ENCODE data around the gene CFAP57.
"Not testable (repeated sequence)": the region's sequence is repeated elsewhere in the genome, so short reads cannot be mapped to it uniquely, and the experiment has no call there.

Gene CFAP57

DNA sequence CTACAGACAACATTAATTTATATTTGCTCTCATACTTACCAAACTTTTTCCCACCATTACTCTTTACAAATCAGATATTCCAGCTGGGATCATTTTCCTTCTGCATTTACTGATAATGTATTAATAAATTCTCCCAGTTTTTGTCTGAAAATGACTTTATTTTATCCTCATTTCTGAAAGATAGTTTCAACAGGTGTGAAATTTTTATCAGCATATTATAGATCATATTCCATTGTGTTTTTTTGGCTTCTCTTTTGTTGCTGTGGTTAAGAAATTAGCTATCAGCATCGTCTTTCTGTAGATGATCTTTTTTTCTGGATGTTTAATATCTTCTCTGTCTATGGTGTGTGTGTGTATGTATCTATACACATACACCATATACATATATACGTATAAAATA lies 2.7 kb downstream of the CFAP57 start:
- no peak for DNase-seq (ENCODE audit: low read depth)

GRCh38 chr1:43177691-43178090 lies 5.6 kb downstream of the CFAP57 start:
- no peak for DNase-seq (ENCODE audit: low read depth)

- DNase-seq (ENCODE audit: low read depth) = no peak
Observed at GRCh38 chr1:43184388-43184787, 12.3 kb downstream of the CFAP57 start.

- no peak for DNase-seq (ENCODE audit: low read depth)
Observed at GRCh38 chr1:43184995-43185394, 12.9 kb downstream of the CFAP57 start.

DNA sequence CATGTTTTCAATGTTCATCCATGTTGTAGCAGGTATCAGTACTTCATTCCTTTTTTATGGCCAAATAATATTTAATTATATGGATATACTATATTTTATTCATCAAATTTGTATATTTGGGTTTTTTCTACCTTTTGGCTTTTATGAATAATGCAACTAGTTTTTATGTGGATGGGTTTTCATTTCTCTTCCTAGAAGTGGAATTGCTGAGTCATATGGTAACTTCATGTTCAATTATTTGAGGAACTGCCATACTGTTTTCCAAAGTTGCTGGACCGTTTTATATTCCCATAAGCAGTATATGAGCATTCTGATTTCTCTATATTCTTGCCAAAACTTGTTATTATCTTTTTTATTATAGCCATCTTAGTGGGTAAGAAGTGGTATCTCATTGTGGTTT lies 16.0 kb downstream of the CFAP57 start:
- no peak for DNase-seq (ENCODE audit: low read depth)

DNA sequence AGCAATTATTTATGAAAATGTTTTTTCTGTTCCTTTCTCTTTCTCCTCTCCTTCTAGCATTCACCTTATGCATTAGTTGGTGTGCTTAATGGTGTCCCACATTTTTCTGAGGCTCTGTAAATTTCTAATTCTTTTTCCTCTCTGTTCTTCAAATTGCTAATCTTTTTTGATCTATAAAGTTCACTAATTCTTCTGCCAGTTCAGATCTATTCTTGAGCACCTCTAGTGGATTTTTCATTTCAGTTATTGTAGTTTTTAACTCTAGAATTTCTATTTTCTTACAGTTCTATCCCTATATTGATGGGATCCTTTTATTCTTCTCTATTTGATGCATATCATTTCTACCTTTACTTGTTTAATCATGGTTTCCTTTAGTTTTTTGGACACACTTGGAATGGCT lies 22.4 kb downstream of the CFAP57 start:
- DNase-seq (ENCODE audit: low read depth) = no peak

- DNase-seq (ENCODE audit: low read depth) = no peak
Observed at GRCh38 chr1:43197343-43198127, 25.4 kb downstream of the CFAP57 start.

DNA sequence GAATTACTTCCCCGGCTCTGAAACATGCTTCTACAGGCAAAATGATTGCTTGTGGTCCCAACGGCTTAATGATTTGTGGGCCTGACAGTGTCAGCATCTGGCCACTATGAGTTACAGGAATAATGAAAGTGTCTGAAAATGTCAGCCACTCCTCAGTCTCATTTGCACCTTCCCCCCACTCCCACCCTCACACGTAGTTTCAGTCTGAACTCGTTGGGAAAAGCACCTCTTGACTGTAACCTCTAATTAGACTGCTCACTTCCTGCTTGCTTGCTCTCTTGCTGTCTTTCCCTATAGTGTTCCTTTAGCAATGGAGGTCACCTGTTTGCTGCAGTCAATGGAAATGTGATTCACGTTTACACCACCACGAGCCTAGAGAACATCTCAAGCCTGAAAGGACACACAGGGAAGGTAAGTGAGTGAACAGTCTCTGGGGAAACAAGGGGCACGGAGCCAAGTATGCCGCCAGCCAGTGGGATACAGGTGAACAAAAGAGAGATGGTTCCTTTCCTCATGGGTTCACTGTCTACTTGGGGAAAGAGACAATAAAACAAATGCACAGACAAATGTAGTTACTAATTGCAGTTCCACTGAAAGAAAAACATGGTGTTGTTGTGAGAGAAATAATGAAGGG lies 27.1 kb downstream of the CFAP57 start:
- DNase-seq (ENCODE audit: low read depth) = no peak

DNA sequence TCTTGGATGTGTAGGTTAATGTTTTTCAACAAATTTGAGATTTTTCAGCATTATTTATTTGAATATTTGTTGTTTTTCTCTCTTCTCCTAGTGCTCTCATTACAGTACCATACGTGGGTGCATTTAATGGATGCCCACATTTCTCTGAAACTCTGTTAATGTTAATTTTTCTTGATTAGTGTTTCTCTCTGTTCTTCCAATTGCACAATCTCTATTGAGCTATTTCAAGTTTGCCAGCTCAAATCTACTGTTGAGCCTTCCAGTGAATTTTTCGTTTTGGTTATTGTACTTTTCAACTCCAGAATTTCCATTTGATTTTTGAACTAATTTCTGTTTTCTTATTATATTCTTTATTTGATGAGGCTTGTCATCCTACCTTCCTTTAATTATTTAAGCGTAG lies 31.7 kb downstream of the CFAP57 start:
- DNase-seq (ENCODE audit: low read depth) = no peak

DNA sequence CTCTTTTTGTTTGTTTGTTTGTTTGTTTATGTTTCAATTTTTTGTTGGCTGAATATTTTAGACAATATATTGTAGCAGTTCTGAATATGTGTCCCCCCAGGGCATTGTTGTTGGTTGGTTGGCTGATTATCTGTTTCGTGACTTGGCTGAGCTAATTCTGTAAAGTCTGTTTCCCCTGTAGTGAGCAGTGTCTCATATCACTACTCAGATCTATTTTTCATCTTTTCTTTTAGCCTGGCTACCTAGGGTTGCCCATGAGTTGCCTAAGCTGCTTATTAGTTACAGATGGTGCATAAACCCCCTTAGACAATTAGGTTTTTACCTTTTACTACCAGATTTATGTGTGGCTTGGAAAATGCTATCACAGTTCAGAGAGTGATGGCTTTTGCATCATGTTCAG lies 32.3 kb downstream of the CFAP57 start:
- no peak for DNase-seq (ENCODE audit: low read depth)

DNA sequence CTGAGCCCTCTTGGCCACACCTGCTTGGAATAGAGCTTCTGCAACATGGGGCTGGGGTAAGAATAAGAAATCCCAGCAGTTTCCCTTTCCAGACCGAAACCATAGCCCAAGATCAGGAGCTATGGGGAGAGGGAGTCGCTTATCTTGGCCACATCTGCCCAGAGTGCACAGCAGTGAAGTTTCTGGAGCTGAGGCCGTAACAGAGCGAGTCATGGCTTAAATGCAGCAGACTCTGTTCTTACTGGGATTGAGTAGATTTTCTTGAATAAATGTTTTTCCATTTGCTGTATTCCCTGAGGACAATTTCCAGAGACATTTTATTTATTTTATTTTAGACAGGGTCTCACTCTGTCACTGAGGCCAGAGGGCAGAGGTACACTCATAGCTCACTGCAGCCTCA lies 33.5 kb downstream of the CFAP57 start:
- no peak for DNase-seq (ENCODE audit: low read depth)

GRCh38 chr1:43206600-43207228 lies 34.6 kb downstream of the CFAP57 start:
- no peak for DNase-seq (ENCODE audit: low read depth)

DNA sequence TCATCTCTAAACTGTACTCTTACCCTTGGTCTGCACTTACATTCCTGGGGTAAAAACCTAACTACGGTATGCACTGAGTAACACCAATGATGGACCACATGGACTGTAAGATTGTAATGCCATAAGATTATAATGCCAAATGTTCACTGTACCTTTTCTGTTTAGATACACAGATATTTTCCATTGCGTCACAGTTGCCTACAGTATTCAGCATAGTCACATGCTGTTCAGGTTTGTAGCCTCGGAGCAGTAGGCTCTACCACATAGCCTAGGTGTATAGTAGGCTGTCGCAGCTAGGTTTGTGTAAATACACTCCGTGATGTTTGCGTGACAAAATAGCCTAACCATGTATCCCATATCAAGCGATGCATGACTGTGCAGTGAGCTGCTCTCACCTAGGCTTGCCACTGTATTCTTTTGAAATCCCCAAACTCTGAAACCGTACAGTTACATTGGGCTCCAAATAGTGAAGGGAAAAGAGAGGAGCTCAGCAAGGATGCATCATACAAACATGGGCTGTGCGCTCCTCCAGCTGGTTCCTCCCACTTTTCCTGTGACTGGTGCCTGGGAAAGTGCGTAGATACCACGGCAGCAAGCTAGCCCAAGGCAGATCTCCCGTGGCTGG lies 35.2 kb downstream of the CFAP57 start:
- no peak for DNase-seq (ENCODE audit: low read depth)

- not testable (repeated sequence) for DNase-seq (ENCODE audit: low read depth)
Observed at GRCh38 chr1:43208277-43208676, 36.1 kb downstream of the CFAP57 start.

DNA sequence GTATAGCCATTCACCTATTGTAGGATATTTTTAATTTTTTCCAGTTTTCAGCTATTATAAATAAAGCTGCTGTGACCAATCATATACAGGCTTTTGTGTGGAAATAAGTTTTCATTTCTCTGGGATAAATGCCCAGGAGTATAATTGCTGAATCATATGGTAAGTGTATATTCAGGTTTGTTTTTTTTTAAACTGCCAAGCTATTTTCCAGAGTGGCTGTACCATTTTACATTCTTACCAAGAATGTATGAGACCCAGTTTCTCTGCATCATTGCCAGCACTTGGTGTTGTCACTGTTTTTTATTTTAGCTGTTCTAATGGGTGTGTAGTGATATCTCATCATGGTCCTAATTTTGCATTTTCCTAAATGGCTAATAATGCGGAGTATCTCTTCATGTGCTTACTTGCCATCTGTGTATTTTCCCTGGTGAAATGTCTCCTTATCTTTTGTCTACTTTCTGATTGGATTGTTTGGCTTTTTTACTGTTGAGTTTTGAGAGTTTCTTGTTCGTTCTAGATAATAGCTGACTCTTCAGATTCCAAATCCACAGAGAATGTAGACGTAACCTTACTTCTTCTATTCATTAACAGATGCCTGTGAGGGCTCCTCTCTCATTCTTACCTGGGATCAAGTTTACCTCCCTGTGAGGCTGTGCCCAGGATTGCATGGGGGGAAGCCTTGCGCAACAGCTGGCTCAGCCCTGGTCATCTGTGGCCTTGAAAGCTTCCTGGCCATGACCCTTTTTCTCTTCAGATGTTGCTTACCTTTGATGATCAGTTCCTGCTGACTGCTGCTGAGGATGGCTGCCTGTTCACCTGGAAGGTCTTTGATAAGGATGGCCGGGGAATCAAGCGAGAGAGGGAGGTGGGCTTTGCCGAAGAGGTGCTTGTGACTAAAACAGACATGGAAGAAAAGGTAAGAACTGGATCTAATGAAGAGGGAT lies 42.6 kb downstream of the CFAP57 start:
- DNase-seq (ENCODE audit: low read depth) = no peak

- no peak for DNase-seq (ENCODE audit: low read depth)
Observed at GRCh38 chr1:43217747-43218146, 45.6 kb downstream of the CFAP57 start.

DNA sequence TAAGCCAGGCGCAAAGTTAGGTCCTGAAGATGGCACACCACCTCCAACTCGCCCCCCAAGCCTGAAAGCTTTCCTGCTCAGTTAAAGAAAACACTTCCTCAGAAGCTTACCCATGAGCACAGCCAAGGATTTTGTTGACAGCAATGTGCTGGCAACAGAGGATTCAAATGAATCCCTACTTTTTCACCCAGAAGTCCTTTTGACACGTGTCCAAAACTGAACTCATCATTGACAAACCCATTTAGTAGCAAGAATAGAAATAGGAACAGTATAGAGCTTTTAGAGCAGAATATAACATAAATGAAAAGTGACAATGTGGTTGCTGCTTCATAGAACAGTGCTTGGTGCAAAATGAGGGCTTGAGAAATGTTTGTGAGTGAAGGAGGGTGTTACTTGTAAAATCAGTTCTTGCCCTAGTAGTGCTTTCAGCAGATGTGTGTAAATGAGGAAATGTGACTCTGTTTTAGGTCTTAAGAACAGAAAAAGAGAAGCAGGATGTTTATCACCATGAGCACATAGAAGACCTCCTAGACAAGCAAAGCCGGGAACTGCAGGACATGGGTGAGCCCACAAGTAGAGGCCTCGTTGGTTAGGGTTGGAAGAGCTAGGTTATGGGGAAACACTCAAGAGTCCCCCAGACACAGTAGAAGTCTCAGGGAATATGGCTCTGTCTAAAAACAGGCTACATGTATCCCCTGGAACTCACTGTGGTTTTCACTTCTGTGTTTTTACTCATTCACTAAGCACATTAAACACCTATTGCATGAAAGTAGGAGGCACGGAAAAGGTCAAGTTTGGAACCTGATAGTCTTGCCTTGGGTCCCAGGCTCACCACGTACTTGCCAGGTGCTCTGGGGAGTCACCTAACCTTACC lies 49.0 kb downstream of the CFAP57 start:
- DNase-seq (ENCODE audit: low read depth) = no peak

DNA sequence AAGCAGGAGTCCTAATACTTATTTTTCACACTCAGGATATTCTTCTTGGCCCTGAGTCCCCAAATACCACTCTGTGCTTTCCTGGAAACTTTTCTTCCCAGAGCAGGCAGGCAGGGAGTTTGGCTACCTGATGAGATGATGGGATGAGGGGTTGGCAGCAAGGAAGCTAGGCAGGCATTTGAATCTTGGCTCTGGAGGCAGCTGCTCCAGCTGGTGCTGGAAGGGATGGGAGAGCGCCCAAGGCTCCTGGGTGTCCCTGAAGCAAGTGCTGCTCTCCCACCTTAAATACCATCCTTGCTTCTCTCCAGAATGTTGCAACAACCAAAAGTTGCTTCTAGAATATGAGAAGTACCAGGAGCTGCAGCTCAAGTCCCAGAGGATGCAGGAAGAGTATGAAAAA lies 49.7 kb downstream of the CFAP57 start:
- DNase-seq (ENCODE audit: low read depth) = no peak

DNA sequence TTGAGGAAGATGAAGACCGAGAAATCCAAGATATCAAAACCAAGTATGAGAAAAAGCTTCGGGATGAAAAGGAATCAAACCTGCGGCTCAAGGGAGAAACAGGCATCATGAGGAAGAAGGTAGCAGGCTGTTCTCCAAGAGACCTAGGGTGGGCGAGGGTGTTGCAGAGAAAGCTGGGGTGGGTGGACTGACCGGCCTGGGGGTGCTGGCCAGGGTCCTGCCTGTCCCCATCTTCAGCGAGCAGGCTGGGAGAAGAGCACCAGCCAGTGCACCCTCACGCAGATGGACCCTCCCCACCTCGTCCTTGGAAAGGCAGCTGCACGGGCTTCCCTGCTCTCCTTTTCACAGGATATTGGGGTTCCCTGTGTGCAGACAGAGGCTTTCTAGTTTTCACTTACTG lies 50.7 kb downstream of the CFAP57 start:
- DNase-seq (ENCODE audit: low read depth) = no peak

DNA sequence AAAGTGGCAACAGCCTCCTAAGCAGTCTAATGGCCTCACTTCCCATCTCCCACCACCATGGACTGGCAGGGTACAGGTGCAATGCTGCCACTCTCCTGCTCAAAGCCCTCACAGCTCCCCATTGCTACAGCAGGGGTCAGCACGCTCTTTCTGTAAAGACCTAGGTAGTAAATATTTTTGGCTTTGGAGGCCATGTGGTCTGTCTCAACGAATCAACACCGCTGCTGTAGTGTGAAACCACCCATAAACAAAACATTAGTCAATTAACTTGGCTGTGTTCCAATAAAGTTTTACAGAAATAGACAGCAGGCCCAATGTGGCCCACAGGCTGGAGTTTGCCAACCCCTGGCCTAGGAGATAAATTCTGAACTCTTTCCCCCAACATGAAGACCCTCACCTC lies 53.0 kb downstream of the CFAP57 start:
- no peak for DNase-seq (ENCODE audit: low read depth)

Measured in stimulated activated CD4-positive, alpha-beta T cell treated with anti-CD3 and anti-CD28 coated beads, Interleukin-2, amount 100 ng/mL, for 4 hours (primary cell).